OCI-LY7 (cell line): Measurements from ENCODE around the gene GRK5.

ENCODE experiments used
- EZH2phosphoT487 ChIP-seq: fragments of 200-600 bp; sonication (generic); IDR thresholded peaks from 2 replicates; pipeline ENCODE4 v1.6.1; 2018; ENCODE audit warnings: low read depth, borderline replicate concordance, mild to moderate bottlenecking, mixed run types, antibody characterized with exemption, low read length, moderate library complexity, mixed read lengths
- TF ChIP-seq, protein P1 (sequence below): fragments of 200-600 bp; sonication (generic); conservative IDR thresholded peaks from 2 replicates; pipeline ENCODE4 v1.5.1; 2014; ENCODE audit warnings: mild to moderate bottlenecking, antibody characterized with exemption, low read length, moderate library complexity, mixed read lengths

DNA sequence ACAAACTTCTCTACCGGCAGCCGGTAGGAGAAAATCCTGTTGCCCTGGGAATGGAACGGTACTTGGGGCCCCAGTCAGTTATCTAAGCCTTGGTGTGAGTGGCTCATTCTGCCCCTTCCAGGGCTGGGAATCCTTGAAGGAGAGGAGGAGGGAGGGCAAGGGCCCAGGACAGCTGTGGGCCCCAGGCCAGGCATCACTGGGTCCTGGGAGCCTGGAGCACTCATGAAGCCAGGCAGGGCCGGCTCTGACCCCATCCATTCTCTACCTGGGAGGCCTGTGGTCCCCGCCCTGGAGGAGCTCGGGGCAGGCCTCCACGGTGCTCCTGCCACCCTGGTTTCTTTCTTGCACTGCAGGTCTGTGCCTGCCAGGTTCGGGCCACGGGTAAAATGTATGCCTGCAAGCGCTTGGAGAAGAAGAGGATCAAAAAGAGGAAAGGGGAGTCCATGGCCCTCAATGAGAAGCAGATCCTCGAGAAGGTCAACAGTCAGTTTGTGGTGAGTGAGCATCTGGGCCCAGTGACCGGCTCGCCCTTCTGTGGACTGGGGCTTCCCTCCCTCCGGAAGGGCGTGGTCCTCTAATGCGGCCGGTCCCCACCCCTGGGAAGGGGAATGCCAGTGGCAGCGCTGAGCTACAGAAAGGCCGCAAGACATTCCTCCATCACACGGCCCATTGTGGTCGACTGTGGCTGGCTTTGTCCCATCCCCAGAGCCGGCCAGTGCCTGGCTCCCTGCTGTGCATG lies 223.8 kb downstream of the GRK5 start:
- TF ChIP-seq, protein P1, sequence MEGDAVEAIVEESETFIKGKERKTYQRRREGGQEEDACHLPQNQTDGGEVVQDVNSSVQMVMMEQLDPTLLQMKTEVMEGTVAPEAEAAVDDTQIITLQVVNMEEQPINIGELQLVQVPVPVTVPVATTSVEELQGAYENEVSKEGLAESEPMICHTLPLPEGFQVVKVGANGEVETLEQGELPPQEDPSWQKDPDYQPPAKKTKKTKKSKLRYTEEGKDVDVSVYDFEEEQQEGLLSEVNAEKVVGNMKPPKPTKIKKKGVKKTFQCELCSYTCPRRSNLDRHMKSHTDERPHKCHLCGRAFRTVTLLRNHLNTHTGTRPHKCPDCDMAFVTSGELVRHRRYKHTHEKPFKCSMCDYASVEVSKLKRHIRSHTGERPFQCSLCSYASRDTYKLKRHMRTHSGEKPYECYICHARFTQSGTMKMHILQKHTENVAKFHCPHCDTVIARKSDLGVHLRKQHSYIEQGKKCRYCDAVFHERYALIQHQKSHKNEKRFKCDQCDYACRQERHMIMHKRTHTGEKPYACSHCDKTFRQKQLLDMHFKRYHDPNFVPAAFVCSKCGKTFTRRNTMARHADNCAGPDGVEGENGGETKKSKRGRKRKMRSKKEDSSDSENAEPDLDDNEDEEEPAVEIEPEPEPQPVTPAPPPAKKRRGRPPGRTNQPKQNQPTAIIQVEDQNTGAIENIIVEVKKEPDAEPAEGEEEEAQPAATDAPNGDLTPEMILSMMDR = no peak
- TF ChIP-seq EZH2phosphoT487 = no peak
